ENCODE measurements around the gene SPATA24.
"Not testable (repeated sequence)": the region's sequence is repeated elsewhere in the genome, so short reads cannot be mapped to it uniquely, and the experiment has no call there.

The SPATA24 gene

GRCh38 chr5:139392678-139393496 lies 11.0 kb downstream of the SPATA24 start:
- H3K27ac ChIP-seq (ENCODE audit: low read length) = no peak overlapping the region
- H3K9me3 ChIP-seq (ENCODE audit: control insufficient read depth in 1 of 2, low read length in 2 of 2) = no peaks in the 10 kb centered on the region
- H3K27me3 ChIP-seq (ENCODE audit: low read depth, low read length) = peaks cover 11% of the 10 kb centered on the region
- peak overlapping the region; percentile 55 to 68 for H3K4me3 ChIP-seq (ENCODE audit: low read depth in 1 of 2, low read length in 2 of 2)
- H3K4me1 ChIP-seq (ENCODE audit: control insufficient read depth in 1 of 2, insufficient read depth in 2 of 2, low read length in 2 of 2) = peaks cover 0 to 32% of the 10 kb centered on the region in 2 donors
- H3K36me3 ChIP-seq (ENCODE audit: control insufficient read depth in 1 of 2, insufficient read depth in 2 of 2, low read length in 2 of 2) = no peaks in the 10 kb centered on the region

- H3K36me3 ChIP-seq (ENCODE audit: control insufficient read depth in 1 of 2, insufficient read depth in 2 of 2, low read length in 2 of 2) = no peaks in the 10 kb centered on the region
- H3K9me3 ChIP-seq (ENCODE audit: control insufficient read depth in 1 of 2, low read length in 2 of 2) = no peaks in the 10 kb centered on the region
- peaks cover 11% of the 10 kb centered on the region for H3K27me3 ChIP-seq (ENCODE audit: low read depth, low read length)
- H3K27ac ChIP-seq (ENCODE audit: low read length) = no peak overlapping the region
- H3K4me3 ChIP-seq (ENCODE audit: low read depth in 1 of 2, low read length in 2 of 2) = peak overlapping the region in 1 of 2 donors; percentile 68
- H3K4me1 ChIP-seq (ENCODE audit: control insufficient read depth in 1 of 2, insufficient read depth in 2 of 2, low read length in 2 of 2) = peaks cover 0 to 32% of the 10 kb centered on the region in 2 donors
Observed at GRCh38 chr5:139392324-139392677, 11.6 kb downstream of the SPATA24 start.

- no peak overlapping the region for H3K27ac ChIP-seq (ENCODE audit: low read length)
- H3K9me3 ChIP-seq (ENCODE audit: control insufficient read depth in 1 of 2, low read length in 2 of 2) = no peaks in the 10 kb centered on the region
- peaks cover 0 to 32% of the 10 kb centered on the region in 2 donors for H3K4me1 ChIP-seq (ENCODE audit: control insufficient read depth in 1 of 2, insufficient read depth in 2 of 2, low read length in 2 of 2)
- H3K4me3 ChIP-seq (ENCODE audit: low read depth in 1 of 2, low read length in 2 of 2) = peak overlapping the region in 1 of 2 donors; percentile 68
- peaks cover 11% of the 10 kb centered on the region for H3K27me3 ChIP-seq (ENCODE audit: low read depth, low read length)
- no peaks in the 10 kb centered on the region for H3K36me3 ChIP-seq (ENCODE audit: control insufficient read depth in 1 of 2, insufficient read depth in 2 of 2, low read length in 2 of 2)
Observed at GRCh38 chr5:139391570-139392323, 12.1 kb downstream of the SPATA24 start.

- peaks cover 0 to 32% of the 10 kb centered on the region in 2 donors for H3K4me1 ChIP-seq (ENCODE audit: control insufficient read depth in 1 of 2, insufficient read depth in 2 of 2, low read length in 2 of 2)
- H3K9me3 ChIP-seq (ENCODE audit: control insufficient read depth in 1 of 2, low read length in 2 of 2) = no peaks in the 10 kb centered on the region
- peak overlapping the region; percentile 8 for H3K27ac ChIP-seq (ENCODE audit: low read length)
- no peaks in the 10 kb centered on the region for H3K36me3 ChIP-seq (ENCODE audit: control insufficient read depth in 1 of 2, insufficient read depth in 2 of 2, low read length in 2 of 2)
- peaks cover 11% of the 10 kb centered on the region for H3K27me3 ChIP-seq (ENCODE audit: low read depth, low read length)
- no peak overlapping the region for H3K4me3 ChIP-seq (ENCODE audit: low read depth in 1 of 2, low read length in 2 of 2)
Observed at GRCh38 chr5:139390639-139391569, 13.0 kb downstream of the SPATA24 start.

GRCh38 chr5:139389701-139390638 lies 13.9 kb downstream of the SPATA24 start, which contains the start of gene MZB1:
Gene MZB1 (minus strand): TSS chr5:139389913. CDS start chr5:139389856, 57 bp downstream.
- no peaks in the 10 kb centered on the region for H3K36me3 ChIP-seq (ENCODE audit: control insufficient read depth in 1 of 2, insufficient read depth in 2 of 2, low read length in 2 of 2)
- peak within 1 kb of the TSS; percentile 8 for H3K27ac ChIP-seq (ENCODE audit: low read length)
- peaks cover 11% of the 10 kb centered on the region for H3K27me3 ChIP-seq (ENCODE audit: low read depth, low read length)
- peak within 1 kb of the TSS in 1 of 2 donors; percentile 26 for H3K4me3 ChIP-seq (ENCODE audit: low read depth in 1 of 2, low read length in 2 of 2)
- peaks cover 0 to 27% of the 10 kb centered on the region in 2 donors for H3K4me1 ChIP-seq (ENCODE audit: control insufficient read depth in 1 of 2, insufficient read depth in 2 of 2, low read length in 2 of 2)
- no peaks in the 10 kb centered on the region for H3K9me3 ChIP-seq (ENCODE audit: control insufficient read depth in 1 of 2, low read length in 2 of 2)

DNA sequence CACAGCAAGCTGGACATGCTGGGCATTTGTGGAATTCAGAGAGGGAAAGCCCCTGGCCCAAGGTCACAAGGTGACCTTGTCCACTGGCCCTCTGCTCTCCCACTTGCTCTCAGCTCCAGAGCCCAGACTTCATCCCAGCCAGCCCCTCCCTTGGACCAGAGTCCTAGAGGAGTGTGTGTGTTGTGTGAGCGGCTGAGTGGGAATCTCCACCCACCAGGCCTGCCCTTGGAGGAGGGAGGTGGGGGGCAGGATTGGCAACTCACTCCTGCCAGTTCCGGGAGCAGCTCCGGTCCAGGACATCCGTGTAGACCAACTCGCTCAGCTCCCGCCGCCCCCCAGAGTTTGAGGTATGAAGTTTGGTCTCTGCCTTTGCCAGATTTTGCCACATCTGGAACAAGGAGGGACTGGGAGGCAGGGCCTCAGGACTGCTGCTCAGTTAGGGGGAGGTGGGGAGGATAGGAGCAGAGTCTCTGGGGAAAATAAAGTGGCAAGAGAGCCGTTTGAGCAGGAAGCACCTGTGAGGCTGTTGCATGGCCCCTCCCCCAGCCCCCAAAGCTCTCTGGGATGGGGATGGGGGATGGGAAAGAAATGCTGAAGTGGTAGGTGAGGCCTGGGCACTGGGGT lies 15.6 kb downstream of the SPATA24 start:
- no peak overlapping the region for H3K27ac ChIP-seq (ENCODE audit: low read length)
- no peaks in the 10 kb centered on the region for H3K9me3 ChIP-seq (ENCODE audit: control insufficient read depth in 1 of 2, low read length in 2 of 2)
- H3K4me1 ChIP-seq (ENCODE audit: control insufficient read depth in 1 of 2, insufficient read depth in 2 of 2, low read length in 2 of 2) = peaks cover 4 to 12% of the 10 kb centered on the region in 2 donors
- H3K4me3 ChIP-seq (ENCODE audit: low read depth in 1 of 2, low read length in 2 of 2) = peak overlapping the region in 1 of 2 donors; percentile 37
- peaks cover 3% of the 10 kb centered on the region for H3K27me3 ChIP-seq (ENCODE audit: low read depth, low read length)
- no peaks in the 10 kb centered on the region for H3K36me3 ChIP-seq (ENCODE audit: control insufficient read depth in 1 of 2, insufficient read depth in 2 of 2, low read length in 2 of 2)

GRCh38 chr5:139387611-139388197 lies 16.2 kb downstream of the SPATA24 start:
- no peak overlapping the region for H3K27ac ChIP-seq (ENCODE audit: low read length)
- H3K4me3 ChIP-seq (ENCODE audit: low read depth in 1 of 2, low read length in 2 of 2) = peak overlapping the region in 1 of 2 donors; percentile 37
- H3K9me3 ChIP-seq (ENCODE audit: control insufficient read depth in 1 of 2, low read length in 2 of 2) = no peaks in the 10 kb centered on the region
- H3K36me3 ChIP-seq (ENCODE audit: control insufficient read depth in 1 of 2, insufficient read depth in 2 of 2, low read length in 2 of 2) = no peaks in the 10 kb centered on the region
- no peaks in the 10 kb centered on the region for H3K27me3 ChIP-seq (ENCODE audit: low read depth, low read length)
- H3K4me1 ChIP-seq (ENCODE audit: control insufficient read depth in 1 of 2, insufficient read depth in 2 of 2, low read length in 2 of 2) = peaks cover 4 to 6% of the 10 kb centered on the region in 2 donors

- H3K27me3 ChIP-seq (ENCODE audit: low read depth, low read length); H3K27ac ChIP-seq (ENCODE audit: low read length); H3K4me1 ChIP-seq (ENCODE audit: control insufficient read depth in 1 of 2, insufficient read depth in 2 of 2, low read length in 2 of 2); H3K36me3 ChIP-seq (ENCODE audit: control insufficient read depth in 1 of 2, insufficient read depth in 2 of 2, low read length in 2 of 2); H3K4me3 ChIP-seq (ENCODE audit: low read depth in 1 of 2, low read length in 2 of 2); H3K9me3 ChIP-seq (ENCODE audit: control insufficient read depth in 1 of 2, low read length in 2 of 2): not testable (repeated sequence)
Observed at GRCh38 chr5:139386956-139387355, 16.9 kb downstream of the SPATA24 start.

GRCh38 chr5:139386050-139386438 lies 17.8 kb downstream of the SPATA24 start:
- no peaks in the 10 kb centered on the region for H3K36me3 ChIP-seq (ENCODE audit: control insufficient read depth in 1 of 2, insufficient read depth in 2 of 2, low read length in 2 of 2)

More at GRCh38 chr5:139386050-139386438, 17.8 kb downstream of the SPATA24 start:
- Histone ChIP-seq H3K27ac (ENCODE audit: low read length) (no peak overlapping the region), H3K9me3 (ENCODE audit: control insufficient read depth in 1 of 2, low read length in 2 of 2) (no peaks in the 10 kb centered on the region), H3K27me3 (ENCODE audit: low read depth, low read length) (no peaks in the 10 kb centered on the region), H3K4me1 (ENCODE audit: control insufficient read depth in 1 of 2, insufficient read depth in 2 of 2, low read length in 2 of 2) (peaks cover 0 to 4% of the 10 kb centered on the region in 2 donors), H3K4me3 (ENCODE audit: low read depth in 1 of 2, low read length in 2 of 2) (no peak overlapping the region)

Data from muscle layer of duodenum (tissue), 2 donors.